Stimulated activated CD4-positive, alpha-beta T cell treated with anti-CD3 and anti-CD28 coated beads, Interleukin-12 subunit alpha, Interleukin-12 subunit beta, amount 100 ng/mL, for 48 hours (primary cell): ENCODE measurements around the gene DPH5.
"Not testable (repeated sequence)": the region's sequence is repeated elsewhere in the genome, so short reads cannot be mapped to it uniquely, and the experiment has no call there.

Experiments
- DNase-seq, 3 donors: peaks; one replicate each; pipeline ENCODE4 v3.0.0-alpha.2; 2020; ENCODE audit warnings: low read depth in 2 of 3, low spot score in 1 of 3

DPH5 gene

DNA sequence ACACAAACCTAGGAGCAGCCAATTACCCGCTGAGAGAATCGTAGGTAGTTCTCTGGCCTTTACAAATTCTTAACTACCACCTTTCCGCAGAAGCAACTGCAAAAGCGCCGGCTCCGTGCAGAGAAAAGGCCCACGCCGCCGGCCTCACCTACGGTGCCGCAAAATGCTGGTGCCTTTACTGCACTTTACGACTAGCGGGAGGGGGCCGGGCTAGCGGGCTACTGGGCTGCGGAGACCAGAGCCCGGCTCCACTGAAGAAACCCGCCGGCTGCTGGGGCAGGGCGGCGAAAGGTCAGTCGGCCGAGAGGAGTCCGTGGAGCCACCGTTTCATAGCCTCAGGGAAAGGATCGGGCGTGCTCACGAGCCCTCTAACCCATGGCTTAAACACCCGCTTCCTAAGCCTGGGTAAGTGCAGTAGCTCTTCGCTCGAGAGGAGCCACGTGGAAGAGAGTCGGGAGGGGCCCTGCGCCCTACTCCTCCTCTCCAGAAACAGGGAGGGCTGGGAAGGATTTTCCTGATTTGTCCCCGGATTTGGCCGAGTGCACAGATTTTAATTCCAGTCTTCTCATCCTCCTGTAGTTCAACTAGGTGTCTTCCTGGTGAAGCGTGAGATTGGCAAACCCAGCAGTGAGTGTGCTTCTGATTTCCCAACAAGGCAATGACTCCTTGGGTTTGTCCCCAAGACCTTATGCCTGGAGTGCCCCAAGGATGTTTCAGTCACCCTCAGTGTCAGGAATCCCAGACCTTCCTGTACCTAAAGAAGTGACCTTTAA lies at the start of gene DPH5:
Gene DPH5, minus strand, starts transcription at position 128 of the 773 bp plus-strand sequence. CDS start 341 bp downstream, outside the sequence.
- DNase-seq, result peak; percentile 81 to 91 (median 88)

GRCh38 chr1:101073836-101074235 lies 48.3 kb upstream of the DPH5 start:
- DNase-seq, result no peak

- no peak for DNase-seq
These were observed 45.9 kb upstream of the DPH5 start for GRCh38 chr1:101071470-101071891.

DNA sequence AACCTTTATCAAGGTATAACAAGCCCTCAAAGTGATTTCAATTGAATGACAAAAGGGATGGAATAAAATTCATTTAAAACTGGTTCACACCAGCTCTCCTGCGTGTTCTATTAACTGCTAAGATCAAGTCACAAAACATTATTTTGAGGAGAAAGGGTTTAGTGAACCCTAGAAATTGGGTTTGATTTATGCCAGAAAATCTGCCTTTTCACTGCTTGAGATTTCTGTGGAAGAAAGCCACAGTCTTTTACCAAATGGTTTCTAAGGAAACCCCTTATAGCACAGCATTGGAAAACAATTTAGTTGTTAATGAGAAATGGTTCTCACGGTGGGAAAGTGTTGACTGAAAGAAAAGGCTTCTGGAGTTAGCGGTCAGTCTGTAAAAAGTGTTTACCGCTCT lies 43.6 kb upstream of the DPH5 start:
- no peak for DNase-seq

DNA sequence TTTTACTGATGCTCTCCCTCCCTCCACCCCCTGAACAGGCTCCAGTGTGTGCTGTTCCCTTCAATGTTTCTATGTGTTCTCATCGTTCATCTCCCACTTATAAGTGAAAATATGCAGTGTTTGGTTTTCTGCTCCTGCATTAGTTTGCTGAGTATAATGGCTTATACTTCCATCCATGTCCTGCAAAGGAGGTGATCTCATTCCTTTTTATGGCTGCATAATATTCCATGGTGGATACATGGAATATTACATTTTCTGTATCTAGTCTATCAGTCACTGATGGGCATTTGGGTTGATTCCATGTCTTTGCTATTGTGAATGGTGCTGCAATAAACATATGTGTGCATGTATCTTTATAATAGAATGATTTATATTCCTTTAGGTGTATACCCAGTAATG lies 41.4 kb upstream of the DPH5 start:
- DNase-seq, result not testable (repeated sequence)

DNA sequence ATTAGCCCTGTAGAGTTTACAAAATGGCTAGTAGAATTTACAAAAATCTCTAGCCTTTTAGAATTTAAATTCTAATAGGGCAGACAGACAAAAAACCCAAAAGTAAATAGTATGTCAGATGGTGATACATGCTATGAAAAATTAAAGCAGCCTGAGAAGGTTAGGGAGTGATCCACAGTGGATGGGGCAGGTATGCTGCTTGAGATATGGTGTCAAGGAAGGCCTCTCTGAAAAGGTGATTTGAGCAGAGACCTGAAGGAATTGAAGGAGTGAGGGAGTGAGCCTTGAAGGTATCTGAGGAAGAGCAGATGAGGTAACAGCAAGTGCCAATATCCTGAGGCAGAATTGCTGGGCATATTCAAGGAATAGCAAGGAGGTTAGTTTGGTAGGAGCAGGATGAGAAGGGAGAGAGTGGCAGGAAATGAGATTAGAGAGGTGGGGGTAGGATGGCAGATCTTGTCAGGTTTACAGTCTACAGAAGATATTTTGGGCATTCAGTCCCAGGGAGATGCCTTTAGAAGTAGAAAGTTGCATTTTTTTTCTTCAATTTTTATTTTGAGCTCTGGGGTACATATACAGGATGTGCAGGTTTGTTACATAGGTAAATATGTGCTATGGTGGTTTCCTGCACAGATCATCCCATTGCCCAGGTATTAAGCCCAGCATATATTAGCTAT lies 40.8 kb upstream of the DPH5 start:
- no peak for DNase-seq

- DNase-seq, result no peak
These were observed 40.0 kb upstream of the DPH5 start for GRCh38 chr1:101065575-101065974.

- DNase-seq, result no peak
These were observed 39.1 kb upstream of the DPH5 start for GRCh38 chr1:101064697-101065096.

- no peak for DNase-seq
These were observed 35.4 kb upstream of the DPH5 start for GRCh38 chr1:101060992-101061391.

GRCh38 chr1:101059945-101060542 lies 34.5 kb upstream of the DPH5 start:
- DNase-seq, result no peak

DNA sequence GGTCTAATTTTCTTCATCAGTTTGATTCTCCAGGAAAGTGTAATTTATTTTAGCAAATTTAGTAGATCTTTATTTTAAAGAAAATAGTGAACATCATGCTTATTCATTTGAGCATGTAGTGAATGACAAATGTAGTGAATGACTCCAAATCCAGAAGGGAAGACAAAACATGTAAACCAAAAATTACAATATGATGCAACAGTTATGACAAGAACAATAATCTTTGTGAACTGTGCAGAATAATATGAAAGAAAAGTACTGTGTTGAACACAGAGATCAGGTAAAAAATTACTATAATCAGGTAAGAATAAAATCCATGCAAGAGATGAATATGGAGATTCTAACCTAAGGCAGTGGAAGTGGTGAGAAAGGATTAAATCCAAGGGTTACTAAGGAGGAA lies 30.0 kb upstream of the DPH5 start:
- DNase-seq, result no peak

GRCh38 chr1:101051688-101052638 lies 26.4 kb upstream of the DPH5 start:
- DNase-seq, result no peak

DNA sequence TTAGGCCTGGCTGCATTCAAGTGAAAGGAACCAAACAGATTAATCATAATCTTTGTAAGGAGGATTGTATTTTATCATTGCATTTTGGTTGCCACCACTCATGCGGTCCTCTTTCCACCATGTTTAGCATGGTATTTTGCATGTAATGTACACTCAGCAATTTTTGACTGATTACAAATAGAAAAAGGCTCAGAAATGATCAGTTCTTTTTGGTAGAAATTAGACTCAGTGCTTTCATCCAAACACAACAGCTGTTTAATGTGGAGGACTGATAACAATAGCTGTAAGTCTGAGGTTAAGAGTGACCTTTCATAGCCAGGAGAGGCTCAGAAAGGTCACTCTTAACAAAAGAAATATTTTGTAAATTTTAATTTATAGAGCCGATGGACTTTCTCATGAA lies 25.3 kb upstream of the DPH5 start:
- DNase-seq, result no peak

GRCh38 chr1:101044749-101045148 lies 19.2 kb upstream of the DPH5 start:
- no peak for DNase-seq

GRCh38 chr1:101044259-101044658 lies 18.7 kb upstream of the DPH5 start:
- no peak for DNase-seq

DNA sequence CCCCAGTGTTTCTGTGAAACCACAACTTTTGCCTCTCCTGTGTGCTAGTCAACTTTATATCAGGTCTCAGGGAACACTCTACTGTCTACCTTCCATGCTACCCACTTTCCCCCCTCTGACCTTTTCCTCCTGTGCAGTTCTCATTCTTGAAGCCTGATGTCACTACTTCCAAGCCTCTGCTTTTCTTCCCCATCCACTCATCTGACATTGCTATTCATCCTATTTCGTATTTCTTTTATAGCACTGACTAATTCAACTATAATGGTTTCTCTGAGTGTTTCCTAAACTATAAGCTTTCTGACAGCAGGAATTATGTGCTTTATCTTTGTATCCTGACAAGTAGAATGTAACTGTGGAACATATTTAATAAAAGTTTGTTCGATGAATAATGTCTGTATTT lies 18.2 kb upstream of the DPH5 start:
- DNase-seq, result no peak

- DNase-seq, result no peak
These were observed 15.7 kb upstream of the DPH5 start for GRCh38 chr1:101041300-101041699.

DNA sequence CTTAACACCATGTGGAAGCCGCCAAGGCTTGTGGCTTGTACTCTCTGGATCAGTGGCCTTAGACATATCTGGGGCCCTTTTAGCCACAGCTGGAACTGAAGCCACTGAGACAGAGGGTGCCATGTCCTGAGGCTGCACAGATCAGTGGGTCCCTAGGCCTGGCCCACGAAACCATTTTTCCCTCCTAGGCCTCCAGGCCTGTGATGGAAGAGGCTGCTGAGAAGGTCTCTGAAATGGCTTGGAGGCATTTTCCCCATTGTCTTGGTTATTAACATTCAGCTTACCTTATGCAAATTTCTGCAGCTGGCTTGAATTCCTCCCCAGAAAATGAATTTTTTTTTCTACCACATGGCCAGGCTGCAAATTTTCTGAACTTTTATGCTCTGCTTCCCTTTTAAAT lies 15.1 kb upstream of the DPH5 start:
- no peak for DNase-seq

DNA sequence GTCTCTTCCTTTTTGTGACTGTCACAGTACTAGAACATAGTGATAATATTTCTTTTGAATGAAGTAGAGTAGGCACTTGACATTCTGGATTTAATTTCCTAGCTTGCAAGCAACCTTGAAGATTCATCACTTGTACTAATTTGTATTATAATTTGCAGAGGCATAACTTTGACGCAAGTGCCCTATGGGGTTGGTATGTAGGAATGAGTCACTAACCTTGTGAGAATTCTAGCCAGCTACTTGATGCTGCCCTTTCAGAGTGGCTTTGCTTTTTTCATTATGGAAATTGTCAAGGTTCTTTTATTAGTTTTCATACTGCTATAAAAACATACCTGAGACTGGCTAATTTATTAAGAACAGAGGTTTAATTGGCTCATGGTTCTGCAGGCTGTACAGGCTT lies 13.7 kb upstream of the DPH5 start:
- DNase-seq, result no peak

GRCh38 chr1:101037316-101037715 lies 11.7 kb upstream of the DPH5 start:
- DNase-seq, result no peak

DNA sequence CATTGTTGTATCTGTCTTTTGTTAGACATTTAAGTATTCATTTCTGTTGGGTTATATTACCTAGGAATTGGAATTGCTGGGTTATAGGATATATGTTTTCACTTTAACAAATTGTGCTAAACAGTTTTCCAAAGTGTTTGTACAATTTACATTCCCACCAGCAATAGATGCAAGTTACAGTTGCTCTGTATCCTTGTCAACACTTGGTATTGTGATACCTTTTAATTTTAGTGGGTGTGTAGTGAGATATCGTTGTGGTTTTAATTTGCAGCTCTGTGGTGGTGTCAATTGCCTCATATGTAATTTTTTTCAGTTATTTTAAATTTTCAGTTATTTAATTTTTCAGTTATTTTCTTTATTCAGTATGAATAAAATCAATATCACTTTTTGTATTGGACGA lies 7.4 kb upstream of the DPH5 start:
- DNase-seq, result no peak
